Heart right ventricle (tissue), 16 donors: ENCODE results near the gene SLC22A13. TPM values are rescaled to one million over a fixed set of nuclear protein-coding genes. Genes with fewer than 3 reads are reported as not detected.

Experiments used
- ATAC-seq, 8 donors: fragments of 200-7000 bp; cut with Tn5 transposase; one replicate each; pipeline ENCODE4 v1.9.1; 2020; ENCODE audit warnings: mild to moderate bottlenecking in 8 of 8, moderate library complexity in 8 of 8, moderate number of reproducible peaks in 1 of 8
- DNase-seq, 2 donors: peaks; one replicate each; pipeline ENCODE4 v3.0.0-alpha.2; 2020
- H3K27ac ChIP-seq, 10 donors: fragments of 200-600 bp; sonication (generic) in 2 of 10; one replicate each; pipeline versions ENCODE4 v1.5.0 to v1.8.0; 2020 to 2022; ENCODE audit warnings: mild to moderate bottlenecking in 3 of 10
- H3K27me3 ChIP-seq, 7 donors: fragments of 200-600 bp; one replicate each; pipeline ENCODE4 v1.8.0; 2021 to 2022; ENCODE audit warnings: mild to moderate bottlenecking in 2 of 7
- H3K36me3 ChIP-seq, 9 donors: fragments of 200-600 bp; sonication (generic) in 1 of 9; one replicate each; pipeline versions ENCODE4 v1.5.0 to v1.8.0; 2020 to 2022; ENCODE audit warnings: mild to moderate bottlenecking in 2 of 9
- H3K4me1 ChIP-seq, 9 donors: fragments of 200-600 bp; sonication (generic) in 1 of 9; one replicate each; pipeline versions ENCODE4 v1.5.0 to v1.8.0; 2020 to 2022; ENCODE audit warnings: mild to moderate bottlenecking in 4 of 9
- H3K4me3 ChIP-seq, 10 donors: fragments of 200-600 bp; sonication (generic) in 2 of 10; one replicate each; pipeline versions ENCODE4 v1.5.0 to v1.8.0; 2020 to 2022; ENCODE audit warnings: mild to moderate bottlenecking in 7 of 10, moderate library complexity in 2 of 10
- H3K9me3 ChIP-seq, 11 donors: fragments of 200-600 bp in 10 of 11; sonication (generic) in 2 of 11; one replicate each; pipeline versions ENCODE4 v1.5.0 to v1.8.0; 2013 to 2022; ENCODE audit warnings: mild to moderate bottlenecking in 2 of 11, control low read depth in 1 of 11, moderate library complexity in 1 of 11
- CTCF ChIP-seq, 9 donors: fragments of 200-600 bp; sonication (generic) in 2 of 9; IDR thresholded peaks; one replicate each; pipeline versions ENCODE4 v1.5.0 to v1.8.0; 2021 to 2022; ENCODE audit warnings: antibody characterized with exemption in 9 of 9, mild to moderate bottlenecking in 5 of 9, moderate library complexity in 1 of 9
- WGBS, 2 donors: extraction: QIAGEN DNeasy Blood & Tissue Kit; methylation state at CpG; one replicate each; pipeline ENCODE4 v1.1.7; 2013; ENCODE audit warnings: inconsistent platforms in 1 of 2; 5-methylcytosine and 5-hydroxymethylcytosine counted together
- intact Hi-C, 10 donors: fragments of 100-400 bp; cut with DNase I; formaldehyde crosslinking; loops; one replicate each; pipeline versions ENCODE4 v1.11.1 to v1.14.2; 2022
- polyA plus RNA-seq, 2 donors: library from polyadenylated mRNA; stranded (reverse); fragments of 200-250 nt; gene quantifications; one replicate each; pipeline ENCODE4 v1.2.3, GENCODE V29; 2013
- total RNA-seq, 10 donors: library from RNA; stranded (reverse); fragmentation: NEBNext Ultra II Directional in 3 of 10; extraction: Animal tissue kit (Norgen Biotek cat#: 25700) in 3 of 10; gene quantifications; one replicate each; pipeline versions ENCODE4 v1.2.1 to v1.2.4, GENCODE V29; 2021 to 2023
- donor health status: Arrhythmogenic right ventricular cardiomyopathy.
- donor health status: ischemic (EF 13 %, LVEDD 7.1; RV severe dilation, severe dysfunction).
- donor health status: healthy with polysubstance abuse.
- donor health status: DM: no; HTN: yes; CAD: no.
- donor health status: DM: no; HTN: no; CAD: no.
- donor health status: ischemic (EF 25% LVEDD 6.9; RV normal size, moderate dysfunction).
- donor health status: ischemic (EF 25% LVEDD 5.7; RV mildly dilated, moderate dysfunction).
- donor health status: healthy.
- donor health status: DM: yes; HTN: yes; CAD: no.
- donor health status: Ischemic cardiomyopathy.
- donor health status: ischemic (EF 35%, LVEDD 5.7; RV mildly dilated, moderate dysfunction).
- donor health status: nonischemic (EF 11% LVEDD 7.7; RV severe dilation, severe dysfunction).
- donor health status: DM: yes; HTN: yes; CAD: no.
- donor health status: PGD.
- donor health status: ischemic (EF 29% LVEDD 5.4; RV normal size, mild dysfunction).
- donor health status: nonischemic (EF 23%, LVEDD 6.1; RV moderate dilation, normal function).

The SLC22A13 gene
- total and polyA plus RNA-seq, 12 donors: 0.03 to 0.49 (median 0.25) TPM; not detected in 4

- H3K4me3 ChIP-seq: no peak overlapping the region
- WGBS, 2 donors: 93 to 94% methylated on average over 5 of the region's 5 CpGs
- ATAC-seq (no peak), DNase-seq (no peak)
- H3K9me3 ChIP-seq: no peaks in the 10 kb centered on the region
- peaks cover 0 to 10% (median 0%) of the 10 kb centered on the region in 9 donors for H3K4me1 ChIP-seq
- no peaks in the 10 kb centered on the region for H3K36me3 ChIP-seq
- intact Hi-C loops: no loop called here
- TF ChIP-seq CTCF (IDR thresholded peaks at IDR 0.05): no peak
- H3K27ac ChIP-seq: no peak overlapping the region
- no peaks in the 10 kb centered on the region for H3K27me3 ChIP-seq
Observed at GRCh38 chr3:38313263-38313662, 47.7 kb downstream of the SLC22A13 start.

- intact Hi-C loops: no loop called here
- Histone ChIP-seq H3K9me3 (no peaks in the 10 kb centered on the region), H3K36me3 (no peaks in the 10 kb centered on the region), H3K4me3 (no peak overlapping the region), H3K27ac (no peak overlapping the region), H3K4me1 (peaks cover 0 to 10% (median 0%) of the 10 kb centered on the region in 9 donors), H3K27me3 (no peaks in the 10 kb centered on the region)
- TF ChIP-seq CTCF (IDR thresholded peaks at IDR 0.05): no peak
- WGBS, 2 donors: 79 to 81% methylated on average over 11 of the region's 11 CpGs
- DNase-seq (no peak), ATAC-seq (no peak)
Observed at GRCh38 chr3:38313695-38314094, 48.1 kb downstream of the SLC22A13 start.

- no peaks in the 10 kb centered on the region for H3K9me3 ChIP-seq
- DNase-seq (no peak), ATAC-seq (no peak)
- H3K27ac ChIP-seq: no peak overlapping the region
- WGBS, 2 donors: 37 to 53% methylated on average over 4 of the region's 4 CpGs
- peaks cover 0 to 10% (median 0%) of the 10 kb centered on the region in 9 donors for H3K4me1 ChIP-seq
- intact Hi-C loops: no loop called here
- TF ChIP-seq CTCF (IDR thresholded peaks at IDR 0.05): no peak
- H3K4me3 ChIP-seq: no peak overlapping the region
- H3K27me3 ChIP-seq: no peaks in the 10 kb centered on the region
- H3K36me3 ChIP-seq: no peaks in the 10 kb centered on the region
Observed at GRCh38 chr3:38314112-38314763, 48.6 kb downstream of the SLC22A13 start.

GRCh38 chr3:38314764-38315487 lies 49.3 kb downstream of the SLC22A13 start:
- intact Hi-C loops: no loop called here
- Histone ChIP-seq H3K27me3 (no peaks in the 10 kb centered on the region), H3K4me1 (peaks cover 0 to 10% (median 0%) of the 10 kb centered on the region in 9 donors), H3K36me3 (no peaks in the 10 kb centered on the region), H3K27ac (no peak overlapping the region), H3K9me3 (no peaks in the 10 kb centered on the region), H3K4me3 (no peak overlapping the region)
- no peak for DNase-seq
- no peak for ATAC-seq
- no peak for TF ChIP-seq CTCF (IDR thresholded peaks at IDR 0.05)
- WGBS, 2 donors: 70 to 76% methylated on average over 5 of the region's 5 CpGs
